Ovary (tissue), 3 donors: ENCODE data around the gene ATP8B2.

Experiments
- CTCF ChIP-seq, 3 donors: fragments of 450-650 bp in 2 of 3; fragments of 200-600 bp in 1 of 3; IDR thresholded peaks; one replicate each; pipeline versions ENCODE4 v1.5.1 to v1.8.0; 2016 to 2022; ENCODE audit warnings: antibody characterized with exemption in 3 of 3, mild to moderate bottlenecking in 1 of 3
- EP300 ChIP-seq: sonication (generic); formaldehyde crosslinking; IDR thresholded peaks from one replicate; pipeline ENCODE4 v1.6.1; 2017; ENCODE audit warnings: antibody characterized with exemption
- POLR2A ChIP-seq: fragments of 450-650 bp; IDR thresholded peaks from one replicate; pipeline ENCODE4 v1.6.1; 2017; ENCODE audit warnings: antibody characterized with exemption, mild to moderate bottlenecking, moderate library complexity
- donor health status: DM: no; HTN: no; CAD: no.

- no peak for TF ChIP-seq CTCF (IDR thresholded peaks at IDR 0.05)
- no peak for TF ChIP-seq POLR2A
- no peak for TF ChIP-seq EP300
Observed at GRCh38 chr1:154398141-154398540, 72.8 kb downstream of the ATP8B2 start.
